ENCODE measurements around the gene MAPK8.

- TF ChIP-seq CTCF (IDR thresholded peaks at IDR 0.05; ENCODE audit: insufficient read depth, low read depth, low read length) (no peak), EZH2 (IDR thresholded peaks at IDR 0.05; ENCODE audit: insufficient read depth, low read length) (no peak)
These were observed 5.9 kb upstream of the MAPK8 start for GRCh38 chr10:48300556-48300955.
